NB4 (cell line): ENCODE data around the gene CMBL.

Experiments used
- DNase-seq: peaks from one replicate; pipeline ENCODE4 v3.0.0; 2010; ENCODE audit warnings: low read depth
- H3K4me3 ChIP-seq: one replicate; pipeline ENCODE4 v1.5.1; 2011; ENCODE audit warnings: mild to moderate bottlenecking, low read depth, low read length, moderate library complexity
- MAX ChIP-seq: IDR thresholded peaks from 2 replicates; pipeline ENCODE4 v1.6.1; 2011; ENCODE audit warnings: low read depth, low read length
- MYC ChIP-seq: IDR thresholded peaks from 2 replicates; pipeline ENCODE4 v1.6.1; 2011; ENCODE audit warnings: low read depth, low read length
- POLR2A ChIP-seq: IDR thresholded peaks from 2 replicates; pipeline ENCODE4 v1.6.1; 2011; ENCODE audit warnings: mild to moderate bottlenecking; ENCODE audit not compliant: insufficient read length; ENCODE audit errors: extremely low read depth
- TF ChIP-seq, protein P1 (sequence below): IDR thresholded peaks from one replicate; pipeline ENCODE4 v1.5.1; 2012; ENCODE audit warnings: low read depth, low read length

Gene CMBL

GRCh38 chr5:10259899-10260298, 47.8 kb downstream of the CMBL start:
- no peak for TF ChIP-seq MAX
- peak; percentile 16 for TF ChIP-seq POLR2A
- H3K4me3 ChIP-seq: no peak overlapping the region
- DNase-seq: no peak

DNA sequence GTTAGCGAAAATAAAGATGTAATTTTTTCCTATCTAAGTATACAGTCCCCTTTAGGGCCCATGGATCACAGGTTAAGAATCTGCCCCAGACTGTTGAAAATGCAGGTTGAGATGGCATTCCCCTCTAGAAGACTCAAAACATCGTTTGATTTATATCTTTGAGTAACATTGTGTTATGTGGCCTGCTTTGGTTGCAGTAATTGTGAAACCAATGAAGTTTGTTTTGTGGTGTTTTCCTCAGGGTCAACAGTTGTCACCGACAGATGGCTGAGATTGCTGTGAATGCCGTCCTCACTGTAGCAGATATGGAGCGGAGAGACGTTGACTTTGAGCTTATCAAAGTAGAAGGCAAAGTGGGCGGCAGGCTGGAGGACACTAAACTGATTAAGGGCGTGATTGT, 49.8 kb downstream of the CMBL start:
- DNase-seq: no peak
- no peak overlapping the region for H3K4me3 ChIP-seq
- no peak for TF ChIP-seq MAX
- TF ChIP-seq, protein P1, sequence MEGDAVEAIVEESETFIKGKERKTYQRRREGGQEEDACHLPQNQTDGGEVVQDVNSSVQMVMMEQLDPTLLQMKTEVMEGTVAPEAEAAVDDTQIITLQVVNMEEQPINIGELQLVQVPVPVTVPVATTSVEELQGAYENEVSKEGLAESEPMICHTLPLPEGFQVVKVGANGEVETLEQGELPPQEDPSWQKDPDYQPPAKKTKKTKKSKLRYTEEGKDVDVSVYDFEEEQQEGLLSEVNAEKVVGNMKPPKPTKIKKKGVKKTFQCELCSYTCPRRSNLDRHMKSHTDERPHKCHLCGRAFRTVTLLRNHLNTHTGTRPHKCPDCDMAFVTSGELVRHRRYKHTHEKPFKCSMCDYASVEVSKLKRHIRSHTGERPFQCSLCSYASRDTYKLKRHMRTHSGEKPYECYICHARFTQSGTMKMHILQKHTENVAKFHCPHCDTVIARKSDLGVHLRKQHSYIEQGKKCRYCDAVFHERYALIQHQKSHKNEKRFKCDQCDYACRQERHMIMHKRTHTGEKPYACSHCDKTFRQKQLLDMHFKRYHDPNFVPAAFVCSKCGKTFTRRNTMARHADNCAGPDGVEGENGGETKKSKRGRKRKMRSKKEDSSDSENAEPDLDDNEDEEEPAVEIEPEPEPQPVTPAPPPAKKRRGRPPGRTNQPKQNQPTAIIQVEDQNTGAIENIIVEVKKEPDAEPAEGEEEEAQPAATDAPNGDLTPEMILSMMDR: no peak
- no peak for TF ChIP-seq POLR2A
- no peak for TF ChIP-seq MYC

- no peak for DNase-seq
- no peak for TF ChIP-seq MAX
- no peak for TF ChIP-seq POLR2A
- TF ChIP-seq MYC: no peak
- TF ChIP-seq, protein P1: no peak
- H3K4me3 ChIP-seq: peak overlapping the region; percentile 48
Measured at GRCh38 chr5:10254686-10255085, 53.0 kb downstream of the CMBL start.

- peak overlapping the region; percentile 48 for H3K4me3 ChIP-seq
- TF ChIP-seq POLR2A (no peak), MYC (no peak)
- DNase-seq: no peak
Measured at GRCh38 chr5:10253390-10253789, 54.3 kb downstream of the CMBL start.

- TF ChIP-seq MAX (no peak), MYC (no peak)
- TF ChIP-seq, protein P1: no peak
- DNase-seq: peak; percentile 77
- H3K4me3 ChIP-seq: peak overlapping the region; percentile 98
Measured at GRCh38 chr5:10251405-10251804, 56.3 kb downstream of the CMBL start.

DNA sequence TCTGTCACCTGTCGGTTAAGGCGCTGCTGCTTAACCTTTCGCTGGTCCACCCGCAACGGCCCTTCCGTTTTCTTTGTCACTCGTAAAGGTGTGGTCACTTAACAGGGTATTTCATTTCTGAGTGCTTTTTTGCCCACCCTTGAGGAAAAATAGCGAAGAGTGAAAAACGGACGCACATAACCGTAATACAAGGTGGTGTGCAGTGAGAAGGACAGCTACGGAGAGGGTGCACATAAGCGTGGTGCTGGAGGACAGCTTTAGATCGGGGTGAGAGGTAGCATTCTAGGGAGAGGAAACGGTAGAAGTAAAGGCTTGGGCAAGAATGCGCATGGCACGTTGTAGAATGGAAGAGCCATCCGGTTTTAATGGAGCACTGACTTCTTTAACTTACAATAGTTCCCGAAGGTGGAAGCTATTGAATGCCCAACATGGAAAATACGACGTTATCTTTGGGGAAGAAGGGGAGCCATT, 56.9 kb downstream of the CMBL start:
- H3K4me3 ChIP-seq: peak overlapping the region; percentile 98
- TF ChIP-seq, protein P1: no peak
- TF ChIP-seq POLR2A (no peak), MAX (no peak; the same call in 1 of the 2 replicates), MYC (no peak; the same call in 1 of the 2 replicates)
- peak; percentile 61 for DNase-seq
